AG10803 (cell line): ENCODE results near the gene TUBGCP6.

Source experiments
- DNase-seq: peaks from one replicate; pipeline ENCODE4 v3.0.0; 2010; ENCODE audit warnings: low read depth
- H3K4me3 ChIP-seq: 2 replicates; pipeline ENCODE4 v1.5.1; 2011; ENCODE audit warnings: mild to moderate bottlenecking, low read length, control low read depth
- CTCF ChIP-seq: conservative IDR thresholded peaks from 2 replicates; pipeline ENCODE4 v1.5.1; 2011; ENCODE audit warnings: mild to moderate bottlenecking, low read length, control low read depth, inconsistent platforms

The TUBGCP6 gene

GRCh38 chr22:50211147-50211546 is 33.7 kb downstream of the TUBGCP6 start:
- TF ChIP-seq CTCF, result no peak
- no peak overlapping the region for H3K4me3 ChIP-seq
- DNase-seq, result no peak

DNA sequence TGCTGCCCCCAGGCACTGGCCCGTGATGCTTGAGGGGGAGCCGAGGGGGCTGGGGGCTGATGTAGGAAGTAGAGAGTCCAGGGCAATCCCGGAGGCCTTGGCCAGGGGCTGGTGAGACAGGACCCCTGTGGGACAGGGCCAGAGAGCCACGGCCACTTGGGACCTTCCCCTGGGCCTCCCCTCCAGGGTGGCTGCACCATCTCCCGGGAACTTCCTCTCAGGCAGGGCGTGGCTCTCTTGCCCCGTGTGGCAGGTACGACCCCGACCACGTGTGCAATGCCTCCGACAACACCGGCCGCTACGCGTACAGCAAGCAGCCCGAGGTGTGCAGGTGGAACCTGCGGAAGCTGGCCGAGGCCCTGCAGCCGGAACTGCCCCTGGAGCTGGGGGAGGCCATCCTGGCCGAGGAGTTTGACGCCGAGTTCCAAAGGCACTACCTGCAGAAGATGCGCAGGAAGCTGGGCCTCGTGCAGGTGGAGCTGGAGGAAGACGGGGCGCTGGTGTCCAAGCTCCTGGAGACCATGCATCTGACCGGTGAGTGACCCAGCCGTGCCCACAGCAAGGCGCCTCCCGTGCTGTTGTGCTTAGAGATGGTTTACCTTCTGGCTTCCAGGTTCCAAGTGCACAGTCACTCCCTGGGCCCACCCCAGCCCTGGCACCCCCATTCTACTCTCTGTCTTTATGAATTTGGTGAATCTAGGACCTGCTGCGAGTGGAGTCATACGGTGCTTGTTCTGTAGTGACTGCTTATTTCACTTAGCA is 34.3 kb downstream of the TUBGCP6 start:
- DNase-seq, result no peak
- no peak for TF ChIP-seq CTCF
- H3K4me3 ChIP-seq, result no peak overlapping the region

DNA sequence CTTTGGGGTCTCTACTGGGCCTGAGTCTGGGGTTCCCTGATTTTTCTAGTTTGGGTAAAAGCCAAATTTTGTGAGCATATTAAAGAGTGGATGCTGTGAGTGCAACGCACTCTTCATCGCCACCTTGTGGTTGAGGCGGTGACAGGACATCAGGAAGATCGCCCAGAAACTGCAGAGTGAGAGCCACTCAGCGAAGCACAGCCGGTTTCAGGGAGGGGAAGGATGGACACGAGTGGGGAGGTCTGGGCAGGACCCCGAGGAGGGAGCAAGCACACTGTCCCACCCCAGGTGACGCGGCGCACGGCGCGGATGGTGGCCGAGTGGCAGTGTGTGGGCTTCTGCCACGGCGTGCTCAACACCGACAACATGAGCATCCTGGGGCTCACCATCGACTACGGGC is 34.9 kb downstream of the TUBGCP6 start:
- TF ChIP-seq CTCF, result peak; percentile 86

GRCh38 chr22:50208939-50209892 is 35.6 kb downstream of the TUBGCP6 start:
- no peak for DNase-seq
- no peak overlapping the region for H3K4me3 ChIP-seq
- TF ChIP-seq CTCF, result no peak

More for the DNA sequence above, 34.9 kb downstream of the TUBGCP6 start:
- H3K4me3 ChIP-seq, result no peak overlapping the region
- DNase-seq, result peak; percentile 60

- H3K4me3 ChIP-seq, result no peak overlapping the region
- TF ChIP-seq CTCF, result no peak
- no peak for DNase-seq
Measured at GRCh38 chr22:50208430-50208938, 36.3 kb downstream of the TUBGCP6 start.

- DNase-seq, result no peak
- H3K4me3 ChIP-seq, result no peak overlapping the region
- no peak for TF ChIP-seq CTCF
Measured at GRCh38 chr22:50207383-50208140, 37.3 kb downstream of the TUBGCP6 start.
